Measurements from ENCODE around the gene LRRC18. TPM values are rescaled to one million over a fixed set of nuclear protein-coding genes. Genes with fewer than 3 reads are reported as not detected.

Gene LRRC18
- total RNA-seq, 1 experiment from 2014 or later = not detected

DNA sequence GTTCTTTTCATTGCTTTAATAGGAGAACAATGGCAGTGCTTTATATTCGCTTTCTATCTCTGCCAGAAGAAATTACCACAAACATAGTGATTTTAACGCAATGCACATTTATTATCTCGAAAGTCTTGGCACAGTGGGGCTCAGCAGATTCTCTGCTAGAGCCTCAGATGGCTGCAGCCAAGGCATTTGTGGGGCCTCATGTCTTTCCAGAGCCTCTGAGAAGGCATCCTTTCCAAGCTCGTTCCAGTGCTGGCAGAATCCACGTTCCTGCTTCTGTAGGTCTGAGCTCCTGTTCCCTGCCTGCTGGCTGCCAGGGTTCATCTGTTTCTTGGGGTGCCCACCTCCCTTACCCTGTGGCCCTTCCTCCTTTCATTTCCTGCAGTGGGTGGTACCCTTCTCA lies 60.2 kb downstream of the LRRC18 start:
- DNase-seq = no peak
- no peak overlapping the region for H2BK12ac ChIP-seq (ENCODE audit: insufficient read length, low read depth, low read length)
- no peaks in the 10 kb centered on the region for H3K9me3 ChIP-seq (ENCODE audit: control insufficient read depth, low read depth, low read length)
- no peaks in the 10 kb centered on the region; a peak in 2 of 7 replicates for H3K36me3 Mint-ChIP-seq (ENCODE audit: insufficient read depth in 1 of 3, low read depth in 3 of 3)
- no peak overlapping the region for H3K9ac ChIP-seq (ENCODE audit: extremely low read depth, insufficient read length, low read length)
- WGBS (ENCODE audit: extremely low coverage, insufficient read length, low lambda C conversion rate) = no CpG with 5 or more reads among the region's 5 CpGs
- H3K27ac Mint-ChIP-seq = no peak overlapping the region
- no peak overlapping the region for H2BK5ac ChIP-seq (ENCODE audit: insufficient read length, low read length)
- no peak overlapping the region for H2AK5ac ChIP-seq (ENCODE audit: insufficient read length, low read length)
- no peak overlapping the region for H3K4me3 Mint-ChIP-seq
- H2AFZ ChIP-seq (ENCODE audit: low read length) = no peak overlapping the region
- no peak overlapping the region for H3K18ac ChIP-seq (ENCODE audit: insufficient read length, low read depth, low read length)
- H3K23me2 ChIP-seq (ENCODE audit: insufficient read length, low read depth, low read length, poor library complexity, severe bottlenecking) = no peaks in the 10 kb centered on the region
- peaks cover 0 to 4% of the 10 kb centered on the region in 2 experiments; a peak in 2 of 5 replicates for H3K9me3 Mint-ChIP-seq
- H4K8ac ChIP-seq (replicated peaks; ENCODE audit: insufficient read length, low read depth, low read length) = no peak overlapping the region
- H3K27me3 Mint-ChIP-seq (ENCODE audit: low read depth) = no peaks in the 10 kb centered on the region; the same call in none of the 2 replicates
- TF ChIP-seq, protein P1, sequence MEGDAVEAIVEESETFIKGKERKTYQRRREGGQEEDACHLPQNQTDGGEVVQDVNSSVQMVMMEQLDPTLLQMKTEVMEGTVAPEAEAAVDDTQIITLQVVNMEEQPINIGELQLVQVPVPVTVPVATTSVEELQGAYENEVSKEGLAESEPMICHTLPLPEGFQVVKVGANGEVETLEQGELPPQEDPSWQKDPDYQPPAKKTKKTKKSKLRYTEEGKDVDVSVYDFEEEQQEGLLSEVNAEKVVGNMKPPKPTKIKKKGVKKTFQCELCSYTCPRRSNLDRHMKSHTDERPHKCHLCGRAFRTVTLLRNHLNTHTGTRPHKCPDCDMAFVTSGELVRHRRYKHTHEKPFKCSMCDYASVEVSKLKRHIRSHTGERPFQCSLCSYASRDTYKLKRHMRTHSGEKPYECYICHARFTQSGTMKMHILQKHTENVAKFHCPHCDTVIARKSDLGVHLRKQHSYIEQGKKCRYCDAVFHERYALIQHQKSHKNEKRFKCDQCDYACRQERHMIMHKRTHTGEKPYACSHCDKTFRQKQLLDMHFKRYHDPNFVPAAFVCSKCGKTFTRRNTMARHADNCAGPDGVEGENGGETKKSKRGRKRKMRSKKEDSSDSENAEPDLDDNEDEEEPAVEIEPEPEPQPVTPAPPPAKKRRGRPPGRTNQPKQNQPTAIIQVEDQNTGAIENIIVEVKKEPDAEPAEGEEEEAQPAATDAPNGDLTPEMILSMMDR (conservative IDR thresholded peaks at IDR 0.05) = no peak
- H3K14ac ChIP-seq (ENCODE audit: insufficient read depth, low read length) = no peak overlapping the region
- H3K4me1 ChIP-seq (ENCODE audit: insufficient read depth, low read length) = peaks cover 3% of the 10 kb centered on the region; the same call in 1 of the 2 replicates
- H2BK20ac ChIP-seq (ENCODE audit: low read depth, low read length, poor library complexity, severe bottlenecking) = no peak overlapping the region
- no peak overlapping the region for H2BK15ac ChIP-seq (ENCODE audit: low read depth, low read length)
- H3K4me2 ChIP-seq (ENCODE audit: insufficient read depth, insufficient read length, low read length) = no peak overlapping the region
- no peak overlapping the region for H3T11ph ChIP-seq (ENCODE audit: low read length)
- H3K27me3 ChIP-seq (ENCODE audit: insufficient read depth, low read length) = no peaks in the 10 kb centered on the region; the same call in 1 of the 2 replicates
- no peak overlapping the region for H4K91ac ChIP-seq (ENCODE audit: insufficient read length, low read depth, low read length)
- no peak overlapping the region for H2BK120ac ChIP-seq (ENCODE audit: low read depth, low read length, poor library complexity, severe bottlenecking)
- H4K5ac ChIP-seq (ENCODE audit: insufficient read length, low read depth, low read length) = no peak overlapping the region
- no peaks in the 10 kb centered on the region for H4K20me1 ChIP-seq (ENCODE audit: control insufficient read depth, insufficient read depth, insufficient read length)
- no peaks in the 10 kb centered on the region for H3K79me2 ChIP-seq (ENCODE audit: insufficient read depth, low read length)
- peaks cover 3 to 9% of the 10 kb centered on the region in 2 experiments; a peak in 3 of 4 replicates for H3K4me1 Mint-ChIP-seq
- no peaks in the 10 kb centered on the region for H3K79me1 ChIP-seq (ENCODE audit: insufficient read depth, low read depth, low read length, poor library complexity, severe bottlenecking)
- no peak overlapping the region for H3K4ac ChIP-seq (ENCODE audit: low read depth, low read length)
- no peak overlapping the region for H3K23ac ChIP-seq (ENCODE audit: insufficient read length, low read depth, low read length)
- H3K56ac ChIP-seq (ENCODE audit: insufficient read length, low read depth, low read length) = no peak overlapping the region
- no peak overlapping the region for H3K27ac ChIP-seq (ENCODE audit: insufficient read length, low read depth, low read length)

All from H9 (cell line).